OCI-LY3 (cell line): ENCODE measurements around the gene VAC14.

Experiments
- H2AFZ ChIP-seq: fragments of 200-600, 300-600 bp; shearing (Covaris generic); 2 replicates; pipeline ENCODE4 v1.6.0; 2014; ENCODE audit warnings: antibody characterized with exemption, low read depth, low read length
- H3K27ac ChIP-seq: fragments of 200-600, 300-600 bp; sonication (generic); 2 replicates; pipeline ENCODE4 v1.5.1; 2014; ENCODE audit warnings: mild to moderate bottlenecking, low read length, moderate library complexity, mixed read lengths
- H3K27me3 ChIP-seq: fragments of 200-600, 300-600 bp; sonication (generic); 2 replicates; pipeline ENCODE4 v1.6.1; 2014; ENCODE audit warnings: low read depth, low read length, mixed read lengths
- H3K36me3 ChIP-seq: fragments of 200-600, 300-600 bp; sonication (generic); replicated peaks from 2 replicates; pipeline ENCODE3; 2014; ENCODE audit warnings: low read depth, low read length, mixed read lengths
- H3K4me1 ChIP-seq: fragments of 300-600, 200-600 bp; sonication (generic); 2 replicates; pipeline ENCODE4 v1.6.1; 2014; ENCODE audit warnings: low read length, mixed read lengths
- H3K4me2 ChIP-seq: fragments of 200-600, 300-600 bp; sonication (generic); 2 replicates; pipeline ENCODE4 v1.6.1; 2014; ENCODE audit warnings: low read length, mixed read lengths
- H3K4me3 ChIP-seq: fragments of 300-600, 200-600 bp; sonication (generic); 2 replicates; pipeline ENCODE4 v1.5.1; 2014; ENCODE audit warnings: antibody characterized with exemption, mild to moderate bottlenecking, low read length, moderate library complexity
- H3K79me2 ChIP-seq: fragments of 300-600, 200-600 bp; shearing (Covaris generic); 2 replicates; pipeline ENCODE4 v1.6.1; 2014; ENCODE audit warnings: mild to moderate bottlenecking, low read length, mixed read lengths
- H3K9ac ChIP-seq: fragments of 300-600, 200-600 bp; shearing (Covaris generic); 2 replicates; pipeline ENCODE4 v1.6.0; 2014; ENCODE audit warnings: mild to moderate bottlenecking, low read length, moderate library complexity
- H3K9me3 ChIP-seq: fragments of 200-600, 300-600 bp; shearing (Covaris generic); 2 replicates; pipeline ENCODE4 v1.6.1; 2014; ENCODE audit warnings: low read length, mixed read lengths; ENCODE audit not compliant: insufficient read depth
- H4K20me1 ChIP-seq: fragments of 200-600, 300-600 bp; sonication (generic); 2 replicates; pipeline ENCODE4 v1.6.1; 2016; ENCODE audit warnings: low read length, mixed read lengths; ENCODE audit not compliant: insufficient read depth
- CTCF ChIP-seq: fragments of 200-600, 300-600 bp; sonication (generic); IDR thresholded peaks from 2 replicates; pipeline ENCODE4 v1.5.1; 2014; ENCODE audit warnings: antibody characterized with exemption, low read length, low read depth
- EZH2phosphoT487 ChIP-seq: fragments of 200-600 bp; shearing (Covaris generic); IDR thresholded peaks from 2 replicates; pipeline ENCODE4 v1.6.1; 2018; ENCODE audit warnings: antibody characterized with exemption, mixed run types, low read depth

Gene VAC14

GRCh38 chr16:70753694-70754325, 47.1 kb downstream of the VAC14 start:
- TF ChIP-seq CTCF (no peak), EZH2phosphoT487 (no peak)
- Histone ChIP-seq H4K20me1 (no peaks in the 10 kb centered on the region), H3K4me3 (no peak overlapping the region), H2AFZ (no peak overlapping the region), H3K27ac (no peak overlapping the region), H3K36me3 (no peaks in the 10 kb centered on the region), H3K4me1 (no peaks in the 10 kb centered on the region), H3K4me2 (no peak overlapping the region), H3K9ac (no peak overlapping the region), H3K27me3 (no peaks in the 10 kb centered on the region), H3K79me2 (no peaks in the 10 kb centered on the region), H3K9me3 (no peaks in the 10 kb centered on the region)

GRCh38 chr16:70753228-70753627, 47.7 kb downstream of the VAC14 start:
- H3K9me3 ChIP-seq, result no peaks in the 10 kb centered on the region
- no peak for TF ChIP-seq CTCF
- no peak for TF ChIP-seq EZH2phosphoT487
- no peak overlapping the region for H3K9ac ChIP-seq
- H3K4me2 ChIP-seq, result no peak overlapping the region
- H3K79me2 ChIP-seq, result no peaks in the 10 kb centered on the region
- no peaks in the 10 kb centered on the region for H3K36me3 ChIP-seq
- H2AFZ ChIP-seq, result no peak overlapping the region
- H3K4me1 ChIP-seq, result no peaks in the 10 kb centered on the region
- H3K4me3 ChIP-seq, result no peak overlapping the region
- no peaks in the 10 kb centered on the region for H3K27me3 ChIP-seq
- no peaks in the 10 kb centered on the region for H4K20me1 ChIP-seq
- H3K27ac ChIP-seq, result no peak overlapping the region

- Histone ChIP-seq H3K36me3 (no peaks in the 10 kb centered on the region), H3K27me3 (no peaks in the 10 kb centered on the region), H4K20me1 (no peaks in the 10 kb centered on the region), H2AFZ (no peak overlapping the region), H3K27ac (no peak overlapping the region), H3K4me2 (no peak overlapping the region), H3K4me1 (no peaks in the 10 kb centered on the region), H3K9me3 (no peaks in the 10 kb centered on the region), H3K9ac (no peak overlapping the region), H3K79me2 (no peaks in the 10 kb centered on the region), H3K4me3 (no peak overlapping the region)
- TF ChIP-seq EZH2phosphoT487 (no peak), CTCF (no peak)
These were observed 48.5 kb downstream of the VAC14 start for GRCh38 chr16:70752426-70752825.

GRCh38 chr16:70751593-70751992, 49.4 kb downstream of the VAC14 start:
- Histone ChIP-seq H3K4me3 (no peak overlapping the region), H3K9me3 (no peaks in the 10 kb centered on the region), H3K27me3 (no peaks in the 10 kb centered on the region), H3K36me3 (no peaks in the 10 kb centered on the region), H3K9ac (no peak overlapping the region), H3K4me1 (no peaks in the 10 kb centered on the region), H4K20me1 (no peaks in the 10 kb centered on the region), H3K27ac (no peak overlapping the region), H3K4me2 (no peak overlapping the region), H3K79me2 (no peaks in the 10 kb centered on the region), H2AFZ (no peak overlapping the region)
- TF ChIP-seq EZH2phosphoT487, result no peak
- no peak for TF ChIP-seq CTCF
